ENCODE measurements around the gene GPX2. TPM values are rescaled to one million over a fixed set of nuclear protein-coding genes. Genes with fewer than 3 reads are reported as not detected.

The GPX2 gene
- total RNA-seq, 1 donor from 2014 or later, result 0.20 TPM

DNA sequence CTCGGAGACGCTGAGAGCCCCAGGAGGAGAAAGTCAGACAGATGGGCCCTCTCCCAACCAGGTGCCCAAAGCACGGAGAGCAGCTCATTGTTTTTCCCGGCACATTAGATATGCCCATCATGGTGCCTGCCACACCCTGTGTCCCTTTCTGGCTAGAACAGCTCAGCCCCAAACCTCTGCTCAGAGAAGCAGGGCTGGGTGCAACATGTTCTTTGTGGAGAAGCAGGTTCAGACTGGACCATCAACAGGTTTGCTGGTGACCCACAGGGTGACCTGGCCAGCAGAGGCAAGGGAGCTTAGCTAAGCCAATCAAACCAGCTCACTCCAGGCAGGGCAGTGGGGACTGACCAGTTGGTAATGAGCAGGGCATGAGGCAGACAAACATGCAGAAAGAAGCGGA, 16.2 kb upstream of the GPX2 start:
- DNase-seq, result no peak

DNA sequence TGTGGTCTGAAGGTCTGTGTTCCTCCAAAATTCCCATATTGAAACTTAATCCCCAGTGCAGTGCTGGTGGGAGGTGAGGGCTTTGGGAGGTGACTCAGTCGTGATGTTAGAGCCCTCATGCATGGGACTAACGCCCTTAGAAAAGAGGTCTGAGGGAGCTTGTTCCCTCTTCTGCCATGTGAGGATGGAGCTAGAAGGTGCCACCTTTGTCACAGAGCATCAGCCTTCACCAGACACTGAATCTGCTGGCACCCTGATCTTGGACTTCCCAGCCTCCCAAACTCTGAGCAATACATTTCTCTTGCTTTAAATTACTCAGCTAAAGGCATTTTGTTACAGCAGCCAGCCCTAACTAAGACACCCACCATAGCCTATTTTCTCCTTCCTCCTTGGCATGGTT, 15.7 kb upstream of the GPX2 start:
- DNase-seq, result no peak

DNA sequence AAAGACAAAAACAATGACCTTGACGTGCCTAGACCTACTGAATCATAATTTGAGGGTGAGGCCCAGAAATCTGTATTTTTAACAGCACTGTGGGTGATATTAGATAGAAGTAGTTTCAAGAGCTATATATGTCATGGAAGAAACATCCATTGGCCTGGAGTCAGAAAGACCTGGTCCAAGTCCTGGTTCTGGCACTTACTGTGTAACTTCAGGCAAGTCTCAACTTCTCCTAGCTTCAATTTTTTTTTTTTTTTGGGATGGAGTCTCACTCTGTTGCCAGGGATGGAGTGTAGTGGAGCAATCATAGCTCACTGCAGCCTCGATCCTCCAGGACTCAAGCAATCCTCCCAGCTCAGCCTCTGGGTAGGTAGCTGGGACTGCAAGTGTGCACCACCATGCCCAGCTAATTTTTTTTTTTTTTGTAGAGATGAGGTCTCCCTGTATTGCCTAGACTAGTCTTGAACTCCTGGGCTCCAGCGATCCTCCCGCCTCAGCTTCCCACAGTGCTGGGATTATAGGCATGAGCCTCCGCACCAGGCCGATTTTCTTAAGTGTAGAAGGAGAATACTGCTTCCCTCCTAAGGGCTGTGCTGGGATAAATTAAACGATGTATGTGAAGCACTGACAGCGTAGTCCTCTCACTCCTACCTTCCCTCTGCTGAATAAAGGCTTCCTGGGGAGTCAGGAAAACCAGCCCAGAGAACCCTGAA, 14.3 kb upstream of the GPX2 start:
- no peak for DNase-seq

DNA sequence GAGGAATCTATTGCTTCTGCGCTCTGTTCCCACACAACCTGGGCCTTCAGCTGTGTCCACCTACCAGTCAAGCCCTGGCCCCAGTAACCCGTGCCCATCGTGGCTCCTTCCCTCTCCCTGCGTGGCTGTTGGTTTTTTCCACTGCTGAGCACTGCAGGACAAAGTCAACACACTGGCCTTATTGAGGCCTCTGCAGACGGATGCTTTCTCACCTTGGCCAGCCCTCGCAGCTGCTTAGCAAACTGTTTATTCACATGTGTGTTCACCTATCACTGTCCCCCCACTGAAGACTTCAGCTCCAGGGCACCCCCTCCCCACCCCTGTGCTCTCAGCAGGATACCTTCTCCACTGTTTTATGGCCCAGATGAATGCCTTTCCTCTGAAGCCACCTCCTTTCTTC, 12.8 kb upstream of the GPX2 start:
- no peak for DNase-seq

DNA sequence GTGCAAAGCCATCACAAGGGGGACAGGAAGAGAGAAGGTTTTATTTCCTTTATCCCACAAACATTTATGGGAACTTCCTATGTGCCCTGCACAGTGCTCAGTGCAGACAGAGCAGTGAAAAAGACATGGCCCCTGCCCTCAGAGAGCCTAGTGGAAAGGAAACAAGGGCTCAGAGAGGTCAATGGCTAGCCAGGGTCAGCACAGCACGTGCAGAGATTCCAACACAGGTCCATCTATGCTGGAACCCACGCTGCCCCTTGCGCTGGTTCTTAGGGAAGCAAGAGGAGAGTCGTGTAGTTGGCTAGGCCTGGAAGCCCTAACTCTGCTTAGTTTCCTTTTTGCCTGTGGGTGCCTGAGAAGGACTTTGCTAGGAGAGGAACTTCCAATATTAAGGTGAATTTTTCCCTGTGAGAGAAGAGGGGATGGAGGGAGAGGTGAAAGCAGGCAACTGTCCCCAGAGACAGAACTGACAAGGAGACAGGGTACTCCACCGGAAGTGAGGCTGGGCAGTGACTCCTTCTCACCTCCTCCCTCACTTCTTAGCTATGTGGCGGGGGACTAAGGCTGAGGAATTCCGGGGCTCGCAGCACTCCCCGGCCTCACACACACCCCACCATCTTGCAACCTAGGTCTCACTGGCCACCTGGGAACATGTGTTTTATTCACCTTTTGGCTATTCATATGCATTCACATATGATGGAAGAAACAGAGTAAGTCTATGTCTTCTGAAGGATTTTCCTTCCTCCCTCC, 12.1 kb upstream of the GPX2 start:
- DNase-seq, result no peak

DNA sequence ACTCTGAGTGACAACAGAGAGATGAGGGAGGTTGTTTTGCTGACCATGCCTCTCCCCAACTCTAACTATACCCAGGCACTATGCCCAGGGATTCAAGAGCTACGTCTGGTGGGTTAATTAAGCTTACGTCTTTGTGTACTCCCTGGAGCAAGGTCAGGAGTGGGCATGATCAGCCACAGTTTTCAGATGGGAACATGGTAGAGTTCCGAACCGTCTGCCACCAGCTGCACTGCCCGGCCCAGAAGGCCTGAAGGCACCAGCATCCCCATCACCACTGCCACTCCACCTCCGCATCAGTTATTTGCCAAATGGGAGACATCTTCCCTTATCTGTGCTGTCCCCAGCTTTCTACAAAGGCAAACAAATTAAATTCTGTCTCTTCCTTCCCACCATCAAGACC, 11.1 kb upstream of the GPX2 start:
- DNase-seq, result no peak

DNA sequence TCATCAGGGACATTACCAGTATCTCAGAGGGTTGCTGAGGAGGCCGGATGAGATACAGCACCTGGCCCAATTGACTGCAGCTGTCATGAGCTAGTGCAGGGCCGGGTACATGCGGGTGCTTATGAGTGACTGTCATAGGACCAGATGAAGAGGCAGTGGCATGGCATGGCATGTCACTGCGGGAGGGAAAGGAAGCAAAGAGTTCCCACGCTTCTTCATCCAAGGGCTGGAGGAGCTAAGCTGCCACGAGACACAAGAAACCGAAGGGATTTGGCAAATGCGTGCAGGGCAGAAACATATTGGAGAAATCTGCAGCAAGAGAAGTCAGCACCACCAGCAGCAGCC, 10.7 kb upstream of the GPX2 start:
- no peak for DNase-seq

DNA sequence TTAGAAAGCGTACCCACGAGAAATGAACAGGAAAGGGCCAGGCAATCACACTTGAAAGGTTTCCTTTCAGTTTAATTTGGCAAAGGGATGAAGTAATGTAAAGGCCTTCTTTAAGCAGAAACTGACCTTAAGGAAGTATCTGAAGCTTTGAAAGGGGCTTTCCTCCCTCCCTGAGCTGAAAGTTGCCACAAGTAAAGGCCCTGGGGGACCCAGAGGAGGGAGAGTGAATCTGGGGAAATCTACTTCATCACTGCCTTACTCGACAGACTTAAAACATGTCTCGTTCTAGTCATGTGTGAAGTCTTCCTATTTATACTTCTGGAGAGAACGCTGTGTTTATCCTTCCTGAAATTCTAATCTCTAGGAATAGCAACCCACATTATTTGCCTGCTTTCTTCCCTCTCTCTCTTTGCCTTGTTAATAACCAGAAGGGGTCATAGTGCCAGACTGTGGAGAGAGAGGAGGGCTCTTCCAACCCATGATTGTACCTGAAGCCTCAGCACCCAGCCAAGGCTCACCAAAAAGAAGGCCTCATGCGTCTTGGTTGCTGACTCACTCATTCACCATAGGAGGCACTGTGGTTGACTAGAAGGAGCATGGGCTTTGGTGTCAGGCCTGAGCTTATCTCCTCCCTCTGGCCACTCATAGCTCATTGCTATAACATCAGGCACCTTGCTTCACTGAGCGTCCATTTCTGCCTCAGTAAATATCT, 10.2 kb upstream of the GPX2 start:
- no peak for DNase-seq

DNA sequence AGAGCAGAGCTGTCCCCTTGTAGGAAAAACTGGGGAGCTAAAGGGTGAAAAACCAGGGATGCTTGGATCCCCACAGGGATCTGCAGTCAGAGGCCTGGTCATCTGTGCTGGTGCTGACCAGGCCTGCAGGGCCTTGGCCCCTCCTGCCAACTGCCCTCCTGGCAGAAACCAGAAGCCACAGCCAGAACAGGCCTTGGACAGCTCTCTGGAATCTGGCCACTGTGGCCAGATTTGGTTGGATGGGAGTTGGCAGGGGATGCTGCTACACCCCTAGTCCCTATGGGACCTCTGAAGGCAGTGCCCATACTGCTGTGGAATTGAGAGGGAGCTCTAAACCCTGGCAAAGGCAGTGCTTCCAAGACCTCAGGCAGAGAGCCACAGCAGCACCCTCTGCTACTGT, 9.2 kb upstream of the GPX2 start:
- no peak for DNase-seq

DNA sequence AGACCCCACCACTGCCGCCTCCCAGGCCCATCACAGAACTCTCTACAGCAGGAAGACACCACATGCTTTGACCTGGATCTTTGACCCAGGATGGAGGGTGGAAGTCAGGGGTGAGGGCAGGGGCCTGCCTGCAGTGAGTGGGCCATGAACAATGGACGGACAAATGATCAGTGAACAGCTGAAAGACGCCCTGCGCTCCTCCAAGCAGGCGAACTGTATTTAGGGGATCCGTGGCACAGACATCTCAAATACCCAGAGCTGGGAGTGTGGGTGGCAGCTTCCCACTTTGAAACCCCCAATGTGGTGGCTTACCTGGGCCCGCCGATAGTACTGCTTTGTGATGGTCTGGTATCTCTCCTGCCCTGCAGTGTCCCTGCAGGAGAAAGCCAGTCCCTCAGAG, 8.7 kb upstream of the GPX2 start:
- no peak for DNase-seq

DNA sequence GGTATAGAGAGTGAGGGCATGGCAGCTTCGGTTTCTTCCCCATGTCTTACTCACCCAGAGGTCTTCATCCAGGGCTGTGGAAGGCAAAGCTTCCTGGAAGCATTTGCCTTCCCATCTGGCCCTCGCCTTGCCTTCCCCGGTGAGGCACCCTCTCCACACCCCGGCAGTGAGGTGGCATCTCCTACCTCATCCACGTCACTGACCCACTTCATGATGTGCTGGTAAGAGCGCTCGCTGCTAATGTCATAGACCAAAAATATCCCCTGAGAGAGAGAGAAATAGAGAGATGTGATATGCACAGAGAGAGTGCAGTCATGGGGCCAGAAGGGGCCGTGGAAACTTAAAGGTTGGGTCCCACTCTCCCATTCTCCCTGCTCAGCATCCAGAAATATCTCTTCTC, 8.3 kb upstream of the GPX2 start:
- DNase-seq, result no peak

DNA sequence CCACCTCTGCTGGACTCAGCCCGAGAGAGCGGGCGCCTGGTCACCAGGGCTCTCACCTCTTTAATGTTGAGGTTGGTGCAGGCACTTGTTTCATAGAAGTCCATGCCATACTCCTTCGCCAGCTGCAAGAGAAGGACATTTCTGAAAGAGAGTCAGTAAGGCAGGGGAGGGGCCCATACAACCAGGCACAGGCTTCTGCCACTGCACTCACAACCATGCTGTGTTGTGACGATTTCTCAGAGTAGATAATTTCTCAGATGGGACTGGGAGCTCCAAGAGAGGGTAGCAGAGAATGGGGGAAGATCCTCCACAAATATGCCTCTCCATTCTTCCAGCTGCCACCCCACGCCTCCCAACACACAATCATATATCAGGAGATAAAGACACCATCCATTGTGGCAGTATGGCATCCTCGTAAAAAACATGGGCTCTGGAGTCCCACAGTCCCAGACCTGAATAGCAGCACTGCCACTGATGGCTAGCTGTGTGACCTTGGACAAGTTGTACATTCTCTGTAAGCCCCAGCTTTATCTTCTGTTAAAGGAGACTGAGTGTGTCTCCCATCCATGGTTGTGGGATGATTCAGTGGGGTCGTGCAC, 6.2 kb upstream of the GPX2 start:
- no peak for DNase-seq

DNA sequence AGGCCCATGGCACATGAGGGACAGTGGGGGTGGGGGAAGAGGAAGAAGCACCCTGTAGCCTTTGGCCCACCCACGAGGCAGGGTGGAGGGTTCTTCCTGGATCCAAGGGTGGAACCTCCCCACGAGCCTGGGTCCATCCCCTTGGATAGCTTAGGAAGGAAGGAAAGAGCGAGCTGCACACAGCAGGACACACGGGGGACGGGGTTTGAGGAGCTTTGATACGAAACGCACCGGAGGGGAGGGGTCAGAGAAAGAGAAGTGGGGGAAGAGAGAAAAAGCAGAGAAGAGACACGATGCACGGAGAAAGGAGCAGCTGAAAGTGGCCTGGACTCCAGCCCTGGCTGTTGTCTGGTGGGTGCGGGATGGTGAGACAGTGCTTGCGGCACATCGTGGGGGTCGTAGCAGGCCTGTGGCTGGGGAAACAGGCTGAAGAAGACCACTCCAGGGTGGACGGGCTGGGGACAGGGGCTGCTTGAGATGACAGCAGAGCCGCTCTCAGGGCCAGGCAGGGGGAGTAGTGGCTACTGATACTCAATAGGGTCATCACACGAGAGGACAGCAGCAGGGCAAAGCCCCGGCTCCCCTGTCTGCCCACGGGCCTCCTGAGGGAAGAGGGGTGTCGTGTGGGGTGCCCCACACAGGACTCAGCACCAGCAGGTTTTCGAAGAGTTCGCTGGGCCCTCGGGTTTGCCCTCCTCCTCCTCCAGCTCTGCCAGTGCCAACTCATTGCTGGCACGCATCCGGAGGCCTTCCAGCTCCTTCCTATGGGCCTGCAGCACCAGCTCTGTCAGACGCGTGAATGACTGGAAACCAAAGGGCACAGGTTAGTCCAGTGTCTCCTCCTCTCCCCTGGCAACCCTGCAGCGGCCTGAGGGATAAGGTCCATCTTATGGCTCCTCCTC, 5.4 kb upstream of the GPX2 start:
- no peak for DNase-seq

DNA sequence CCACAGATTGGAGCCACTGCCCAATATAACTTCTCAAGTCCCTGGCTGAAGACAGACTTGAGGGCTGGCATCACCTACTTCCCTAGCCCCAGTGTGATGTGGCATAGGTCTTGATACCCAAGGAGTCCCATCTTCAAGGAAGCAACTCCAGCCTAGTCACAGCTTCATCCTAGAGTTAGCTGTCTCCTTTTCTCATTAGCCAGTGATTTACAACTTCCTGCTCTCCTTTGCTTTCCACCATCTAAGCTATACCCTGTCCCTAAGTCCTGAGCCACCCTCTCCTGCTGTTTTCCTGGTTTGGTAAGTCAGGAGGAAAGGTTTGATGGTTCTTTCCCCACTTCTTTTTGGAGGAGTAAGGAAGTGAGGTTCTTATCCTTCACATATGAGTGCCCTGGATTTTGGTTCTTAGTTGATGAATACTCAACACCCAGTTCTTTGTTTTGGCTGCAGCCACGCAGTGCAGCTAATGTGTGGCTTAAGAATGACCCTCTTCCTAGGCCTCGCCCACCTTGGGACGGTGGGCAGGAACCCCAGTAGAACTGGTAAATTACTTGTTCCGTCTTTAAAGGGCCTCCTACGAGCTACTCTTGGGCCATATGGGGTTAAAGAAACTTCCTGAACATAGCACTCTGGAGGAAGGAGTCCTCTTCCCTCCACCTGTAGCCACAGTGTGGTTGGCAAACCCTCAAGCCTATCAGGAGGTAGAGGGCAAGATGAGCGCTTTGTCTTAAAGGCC, 3.9 kb upstream of the GPX2 start:
- DNase-seq, result no peak

DNA sequence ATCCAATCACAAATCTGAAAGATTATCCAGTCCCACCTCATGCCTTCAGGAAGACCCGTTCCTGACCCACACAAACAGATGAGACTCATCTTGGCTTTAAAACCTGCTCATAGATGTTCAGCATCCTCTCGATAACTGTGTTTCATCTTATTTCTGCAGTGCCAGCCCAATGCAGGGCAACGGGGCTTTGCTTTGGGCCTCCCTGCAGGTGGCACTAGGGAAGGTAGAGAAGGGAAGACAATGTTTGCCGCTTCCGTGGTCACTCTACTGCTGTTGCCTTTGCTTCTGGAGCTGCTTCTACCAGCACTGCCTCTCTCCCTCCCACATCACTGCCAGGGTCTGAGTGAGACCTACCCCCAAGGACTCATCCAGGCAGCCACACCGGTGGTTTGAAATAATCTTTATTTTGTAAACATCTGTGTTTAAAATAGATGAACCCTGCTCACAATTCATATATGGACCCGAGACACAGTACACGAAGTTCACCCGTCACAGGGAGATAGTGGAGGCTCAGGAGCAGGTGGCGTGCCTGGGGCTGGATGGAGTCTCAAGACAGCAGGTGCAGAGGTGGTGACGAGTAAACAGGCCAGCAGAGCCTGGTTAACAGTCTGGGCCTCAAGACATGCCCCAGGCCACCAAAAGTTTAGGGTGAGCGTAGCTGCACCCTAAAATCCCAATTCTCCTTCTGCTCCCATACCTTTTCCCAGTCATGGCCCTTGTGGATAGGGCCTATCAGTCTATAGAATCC, 3.1 kb upstream of the GPX2 start:
- no peak for DNase-seq

DNA sequence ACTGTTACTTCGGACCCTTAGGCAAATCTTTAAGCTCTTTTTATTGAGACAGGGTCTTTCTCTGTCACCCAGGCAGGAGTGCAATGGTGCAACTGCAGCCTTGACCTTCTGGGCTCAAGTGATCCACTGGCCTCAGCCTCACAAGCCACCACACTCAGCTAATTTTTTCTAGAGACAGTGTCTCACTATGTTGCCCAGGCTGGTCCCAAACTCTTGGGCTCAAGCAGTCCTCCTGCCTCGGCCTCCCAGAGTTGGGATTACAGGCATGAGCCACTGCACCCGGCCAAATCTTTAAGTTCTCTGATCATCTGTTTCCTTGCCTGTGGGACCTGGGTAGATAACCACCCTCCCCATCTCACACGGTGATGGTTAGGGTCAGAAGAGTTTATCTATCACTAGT, 2.3 kb upstream of the GPX2 start:
- no peak for DNase-seq

DNA sequence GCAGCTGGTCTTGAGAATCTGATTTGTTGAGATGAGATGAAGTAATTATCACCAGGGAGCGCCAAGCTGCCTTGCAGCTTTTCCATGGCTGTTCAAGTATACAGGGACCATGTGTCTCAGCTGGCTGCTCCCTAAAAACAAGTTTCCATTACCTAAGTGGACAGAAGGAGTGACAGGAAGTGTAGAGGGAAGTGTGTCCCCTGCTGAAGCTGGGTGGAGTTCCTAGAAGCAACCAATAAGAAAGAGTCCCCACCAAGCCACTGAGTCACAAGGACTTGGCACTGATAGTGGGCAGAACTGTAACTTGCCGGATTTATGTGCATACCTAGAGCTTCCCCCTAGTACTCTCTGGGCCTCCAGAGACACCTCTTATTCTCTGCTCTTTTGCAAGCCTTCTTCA, 1.5 kb upstream of the GPX2 start:
- peak; percentile 23 for DNase-seq

DNA sequence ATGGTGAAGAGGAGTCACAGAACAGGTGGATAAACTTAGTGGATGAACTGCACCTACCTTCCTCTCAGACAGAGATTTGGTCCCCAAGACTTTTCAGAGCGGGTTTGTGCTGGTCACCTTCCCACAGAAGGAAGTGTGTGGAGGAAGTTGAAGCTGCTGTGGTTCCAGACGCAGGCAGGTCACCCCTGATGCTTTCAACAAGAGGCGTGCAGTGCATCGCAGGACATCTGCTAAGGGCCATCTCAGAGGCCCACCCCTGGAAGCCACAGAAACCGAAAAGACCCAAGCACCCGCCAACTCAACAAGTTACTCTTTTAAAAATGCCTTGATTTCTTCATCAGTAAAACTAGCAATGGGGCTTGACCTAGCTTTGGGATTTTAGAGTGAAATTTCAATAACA, 1.0 kb upstream of the GPX2 start:
- DNase-seq, result no peak

DNA sequence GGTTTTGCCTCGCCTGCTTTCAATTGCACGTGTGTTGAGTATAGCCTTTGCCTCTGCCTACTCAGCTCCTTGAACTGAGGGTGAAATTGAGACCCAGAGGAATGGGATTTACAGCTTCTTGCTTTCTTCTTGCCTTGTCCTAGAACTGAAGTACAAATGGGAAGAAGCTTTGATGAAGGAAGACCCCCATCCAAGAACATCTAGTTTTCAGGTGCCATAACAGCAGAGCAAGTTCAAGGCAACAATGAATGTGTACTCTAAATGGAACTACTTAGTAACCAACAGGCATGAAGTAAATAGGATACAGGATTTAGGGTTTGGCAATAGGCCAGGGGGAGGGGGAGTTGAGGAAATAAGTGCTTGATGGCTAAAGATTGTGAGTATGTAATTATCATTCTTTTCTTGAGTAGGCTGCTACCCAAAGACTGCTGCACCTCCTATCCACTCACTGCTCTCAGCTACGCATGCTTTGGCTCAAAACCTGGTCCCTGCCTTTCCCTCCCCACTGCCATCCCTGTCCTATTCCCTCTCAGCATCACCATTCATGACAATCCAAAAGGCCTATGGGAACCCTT, 2.1 kb downstream of the GPX2 start:
- no peak for DNase-seq

DNA sequence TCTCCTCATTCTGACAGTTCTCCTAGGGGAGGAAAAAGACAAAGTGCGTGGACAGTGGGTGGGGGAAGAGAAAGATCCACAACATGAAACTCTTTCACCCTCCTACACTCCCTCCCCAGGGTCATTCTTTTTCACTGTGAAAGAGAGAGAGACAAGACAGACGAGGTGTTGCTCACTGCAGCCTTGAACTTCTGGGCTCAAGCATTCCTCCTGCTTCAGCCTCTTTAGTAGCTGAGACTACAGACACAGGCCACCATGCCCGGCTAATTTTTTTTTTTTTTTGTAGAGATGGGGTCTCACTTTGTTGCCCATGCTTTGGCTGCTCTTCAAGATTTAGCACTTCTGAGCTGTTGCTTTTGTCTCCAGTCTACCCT, 2.7 kb downstream of the GPX2 start:
- no peak for DNase-seq

Data from skin of body (tissue), 2 donors.